K562 (cell line): Measurements from ENCODE around the gene RUVBL2. TPM values are rescaled to one million over a fixed set of nuclear protein-coding genes. Genes with fewer than 3 reads are reported as not detected.

Experiments used
- ATAC-seq: fragments of 200-7000 bp; cut with Tn5 transposase; 3 replicates; pipeline ENCODE4 v1.9.1; 2020; ENCODE audit warnings: moderate library complexity
- BruUV-seq: library from RNA; stranded (reverse); fragments of 400-500 nt; replicated peaks from 2 replicates; lab custom pipeline; 2021; lab: Mats Ljungman, UMichigan
- CTCF ChIA-PET: fragments of 300-600 bp; formaldehyde crosslinking; extraction: SDS; loops from one replicate; lab custom pipeline; 2021; ENCODE audit warnings: low intra/inter-chr PET ratio; lab: Yijun Ruan, JAX
- POLR2A ChIA-PET: fragments of 300-600, 350-650 bp; sonication (Branson Sonifier 250); formaldehyde crosslinking; extraction: SDS; loops from one replicate; lab custom pipeline; 2021; ENCODE audit warnings: antibody characterized with exemption, inconsistent platforms; lab: Yijun Ruan, JAX
- DNase-seq, 4 experiments: peaks; one replicate each; pipeline versions ENCODE4 v3.0.0 to v3.0.0-alpha.2; 2011 to 2018; ENCODE audit warnings: low spot score in 3 of 4, mixed read lengths in 3 of 4; ENCODE audit errors: extremely low read depth in 1 of 4
- FAIRE-seq: peaks from 2 replicates; lab custom pipeline; 2011; peaks lifted over from hg19 to GRCh38; lab: Jason Lieb, UNC
- H2AFZ ChIP-seq: 2 replicates; pipeline ENCODE4 v1.6.0; 2011; ENCODE audit warnings: low read depth, low read length, control low read depth, inconsistent platforms
- H3K27ac ChIP-seq: fragments of 200-600 bp; 3 replicates; pipeline ENCODE4 v1.8.0; 2011; ENCODE audit warnings: low read depth, mild to moderate bottlenecking, control low read depth, inconsistent platforms, low read length, moderate library complexity, mixed read lengths; ENCODE audit errors: extremely low read depth
- H3K27me3 ChIP-seq, 2 experiments: fragments of 300-600 bp in 1 of 2; 2 replicates in 1 of 2; 3 replicates in 1 of 2; pipeline versions ENCODE4 v1.6.0 to v1.8.0; 2011; ENCODE audit warnings: inconsistent platforms in 2 of 2, low read length in 2 of 2, mild to moderate bottlenecking in 1 of 2, mixed read lengths in 1 of 2, moderate library complexity in 1 of 2; ENCODE audit not compliant: control insufficient read depth in 2 of 2, insufficient read depth in 2 of 2
- H3K36me3 ChIP-seq: fragments of 300-600 bp; 3 replicates; pipeline ENCODE4 v1.8.0; 2011; ENCODE audit warnings: mild to moderate bottlenecking, low read length, inconsistent platforms; ENCODE audit not compliant: control insufficient read depth, insufficient read depth
- H3K4me1 ChIP-seq, 2 experiments: fragments of 200-600 bp in 1 of 2; replicated peaks in 1 of 2; 2 replicates in 1 of 2; 3 replicates in 1 of 2; pipeline versions ENCODE4 v1.5.1 to v1.8.0; 2011; ENCODE audit warnings: inconsistent platforms in 2 of 2, low read length in 2 of 2, mild to moderate bottlenecking in 1 of 2, mixed read lengths in 1 of 2, moderate library complexity in 1 of 2; ENCODE audit not compliant: control insufficient read depth in 2 of 2, insufficient read depth in 2 of 2
- H3K4me2 ChIP-seq: 2 replicates; pipeline ENCODE4 v1.6.1; 2011; ENCODE audit warnings: low read length, control low read depth, inconsistent platforms, mixed read lengths; ENCODE audit not compliant: insufficient read depth
- H3K4me3 ChIP-seq: fragments of 200-600 bp; sonication (generic), shearing (Covaris generic); 2 replicates; pipeline ENCODE4 v1.5.1; 2016; ENCODE audit warnings: control low read depth, inconsistent platforms
- H3K79me2 ChIP-seq: fragments of 200-600 bp; 3 replicates; pipeline ENCODE4 v1.8.0; 2011; ENCODE audit warnings: low read length, inconsistent platforms; ENCODE audit not compliant: control insufficient read depth, insufficient read depth
- H3K9ac ChIP-seq, 2 experiments: 2 replicates each; pipeline versions ENCODE4 v1.6.0 to v1.6.1; 2011; ENCODE audit warnings: low read depth in 2 of 2, low read length in 2 of 2, control low read depth in 1 of 2, inconsistent platforms in 1 of 2, mild to moderate bottlenecking in 1 of 2, mixed read lengths in 1 of 2; ENCODE audit not compliant: insufficient read depth in 1 of 2
- H3K9me1 ChIP-seq: one replicate; pipeline ENCODE4 v1.6.0; 2011; ENCODE audit warnings: inconsistent platforms, mild to moderate bottlenecking, low read length, moderate library complexity; ENCODE audit not compliant: control insufficient read depth, insufficient read depth
- H3K9me3 ChIP-seq: replicated peaks from 2 replicates; pipeline ENCODE4 v1.5.1; 2011; ENCODE audit warnings: low read depth, low read length, inconsistent platforms; ENCODE audit not compliant: control insufficient read depth, insufficient read depth
- H4K20me1 ChIP-seq: replicated peaks from 2 replicates; pipeline ENCODE4 v1.6.1; 2011; ENCODE audit warnings: low read length, inconsistent platforms, mixed read lengths; ENCODE audit not compliant: control insufficient read depth, insufficient read depth
- ARNT ChIP-seq, 2 experiments: fragments of 450-650 bp; IDR thresholded peaks; 2 replicates each; pipeline ENCODE4 v1.6.1; 2016; ENCODE audit warnings: mild to moderate bottlenecking in 1 of 2
- CCNT2 ChIP-seq: IDR thresholded peaks from 2 replicates; pipeline ENCODE4 v1.6.1; 2011; ENCODE audit warnings: borderline replicate concordance, low read depth, mild to moderate bottlenecking, moderate library complexity, mixed read lengths, low read length; ENCODE audit not compliant: insufficient read length; ENCODE audit errors: extremely low read depth
- CREM ChIP-seq: IDR thresholded peaks from 2 replicates; pipeline ENCODE4 v1.6.1; 2014; ENCODE audit warnings: antibody characterized with exemption, low read depth
- ETS2 ChIP-seq: IDR thresholded peaks from 2 replicates; pipeline ENCODE4 v1.6.1; 2016; ENCODE audit warnings: borderline replicate concordance, missing genetic modification characterization, mild to moderate bottlenecking, moderate library complexity, missing compliant biosample characterization; ENCODE audit not compliant: poor library complexity, severe bottlenecking
- HNRNPH1 ChIP-seq: fragments of 200-400 bp; formaldehyde crosslinking; optimal IDR thresholded peaks from 2 replicates; pipeline ENCODE3; 2017; ENCODE audit warnings: low read depth, mild to moderate bottlenecking, low read length, moderate library complexity
- L3MBTL2 ChIP-seq: fragments of 450-650 bp; IDR thresholded peaks from 2 replicates; pipeline ENCODE4 v1.6.1; 2016; ENCODE audit warnings: mild to moderate bottlenecking, moderate library complexity
- MAZ ChIP-seq, 2 experiments: fragments of 450-650 bp in 1 of 2; sonication (generic) in 1 of 2; formaldehyde crosslinking; IDR thresholded peaks in 1 of 2; conservative IDR thresholded peaks in 1 of 2; 2 replicates each; pipeline versions ENCODE4 v1.4.0 to v1.5.0; 2020; ENCODE audit warnings: mild to moderate bottlenecking in 1 of 2, missing genetic modification reagents in 1 of 2
- NCOR1 ChIP-seq: fragments of 450-650 bp; IDR thresholded peaks from 2 replicates; pipeline ENCODE4 v1.6.1; 2016; ENCODE audit warnings: mild to moderate bottlenecking, moderate library complexity
- POLR2AphosphoS2 ChIP-seq: IDR thresholded peaks from 2 replicates; pipeline ENCODE4 v1.6.1; 2012; ENCODE audit warnings: low read length, improper control_type of control experiment
- ZNF232 ChIP-seq: sonication (generic); formaldehyde crosslinking; IDR thresholded peaks from 2 replicates; pipeline ENCODE4 v1.8.0; 2022; ENCODE audit warnings: mild to moderate bottlenecking, missing genetic modification reagents
- ZNF695 ChIP-seq: fragments of 450-650 bp; formaldehyde crosslinking; IDR thresholded peaks from 2 replicates; pipeline ENCODE4 v1.4.0; 2020; ENCODE audit warnings: mild to moderate bottlenecking, moderate library complexity
- WGBS: fragments of 100-300 bp; shearing (Covaris generic); methylation state at CpG from one replicate; pipeline ENCODE4 v1.1.6; 2016; ENCODE audit warnings: low coverage, mixed read lengths; ENCODE audit not compliant: insufficient coverage; ENCODE audit errors: missing lambda C conversion rate; 5-methylcytosine and 5-hydroxymethylcytosine counted together
- in situ Hi-C: fragments of 300-500 bp; cut with MboI; formaldehyde crosslinking; loops from 4 replicates; pipeline ENCODE4 v1.15.0; 2018; ENCODE audit warnings: inconsistent platforms, mixed read lengths
- intact Hi-C: fragments of 100-400 bp; cut with micrococcal nuclease; formaldehyde crosslinking; loops from 2 replicates; pipeline ENCODE4 v1.14.2; 2022
- polyA plus RNA-seq, 8 experiments: library from polyadenylated mRNA; depleted of rRNA in 4 of 8; stranded (reverse) in 5 of 8; unstranded in 3 of 8; fragments of >200 nt; fragmentation: Nextera tagmentation in 2 of 8; fragmentation: Illumina TruSeq in 1 of 8; extraction: Ambion mirVana in 2 of 8; extraction: Trizol in 1 of 8; gene quantifications; 2 replicates each; pipeline versions ENCODE4 v1.2.1 to v1.2.3, GENCODE V29; 2011 to 2014; ENCODE audit warnings: inconsistent platforms in 1 of 8, missing spikeins in 1 of 8
- total RNA-seq, 7 experiments: library from RNA; depleted of rRNA in 6 of 7; stranded (reverse); fragments of >200 nt in 6 of 7; fragmentation: Illumina TruSeq in 2 of 7; extraction: Trizol in 2 of 7; gene quantifications; 2 replicates each; pipeline versions ENCODE4 v1.2.1 to v1.2.3, GENCODE V29; 2011 to 2021; ENCODE audit warnings: low replicate concordance in 1 of 7
- TF ChIP-seq, protein P1 (sequence below): fragments of 250-450 bp; sonication (Bioruptor Pico); IDR thresholded peaks from 2 replicates; pipeline ENCODE4 v1.8.0; 2022; ENCODE audit warnings: moderate library complexity, mild to moderate bottlenecking, inconsistent platforms
- TF ChIP-seq, protein P2 (sequence below): IDR thresholded peaks from 2 replicates; pipeline ENCODE4 v1.6.1; 2011; ENCODE audit warnings: borderline replicate concordance, low read depth, mild to moderate bottlenecking, moderate library complexity, low read length; ENCODE audit not compliant: insufficient read depth, poor library complexity, severe bottlenecking

Gene RUVBL2
- total and polyA plus RNA-seq, 9 of the 15 experiments (the other 6 are each of a cell fraction or from before 2014, with no cell fraction given), result 71.4 to 453 (median 237) TPM

DNA sequence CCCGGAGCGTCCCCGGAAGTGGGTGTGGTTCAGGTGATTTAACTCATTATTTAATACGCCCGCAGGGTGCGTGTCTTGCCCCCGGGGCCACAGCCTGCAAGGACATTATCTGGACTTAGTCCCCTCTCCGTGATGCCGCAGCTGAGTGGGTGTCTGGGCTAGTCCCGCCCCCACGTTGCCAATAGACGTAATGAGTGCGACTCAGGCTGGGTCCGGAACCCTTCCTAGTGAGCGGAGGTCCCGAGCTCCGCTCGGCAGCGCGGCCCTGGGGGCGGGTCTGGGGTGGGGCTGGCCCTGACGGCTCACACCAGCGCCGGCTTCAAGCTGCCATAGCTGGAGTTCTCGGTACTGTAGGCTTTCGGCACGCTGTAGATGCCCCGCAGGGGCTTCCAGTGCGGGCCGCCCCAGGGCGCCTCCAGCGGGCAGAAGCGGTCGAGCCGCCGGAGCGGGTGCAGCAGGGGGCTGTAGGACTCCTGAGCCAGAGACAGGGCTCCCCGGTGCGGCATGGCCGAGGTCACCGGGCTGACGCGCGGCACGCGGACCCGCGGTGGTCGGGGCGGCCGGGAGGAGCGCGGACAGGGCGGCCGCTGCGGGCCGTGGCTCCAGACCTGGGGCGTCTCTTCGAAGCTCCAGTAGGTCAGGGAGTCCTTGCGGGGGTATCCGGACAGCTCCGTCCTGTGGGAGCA lies 24.1 kb downstream of the RUVBL2 start:
- FAIRE-seq (no peak), ATAC-seq (peak; percentile 77), DNase-seq (peak; percentile 72 to 79 (median 73))
- H3K4me3 ChIP-seq, result peak overlapping the region; percentile 41
- H3K27me3 ChIP-seq, result no peaks in the 10 kb centered on the region
- intact Hi-C loops, result no loop called here
- H3K4me1 ChIP-seq, result peaks cover 21 to 59% of the 10 kb centered on the region in 2 experiments; a peak in 4 of 5 replicates
- WGBS, result 22% methylated on average over 40 of the region's 62 CpGs
- H3K9ac ChIP-seq, result peak overlapping the region; percentile 30 to 88
- in situ Hi-C loops, result no loop called here
- POLR2A ChIA-PET, result interaction anchor here (0.6 to 0.9 kb wide), 2 partner anchors 52 to 150 kb away, joined by 3 read pairs; partner anchors contain the start of gene FTL
- peak overlapping the region; percentile 44; the same call in 1 of the 2 replicates for H2AFZ ChIP-seq
- no peaks in the 10 kb centered on the region for H3K9me3 ChIP-seq
- no peaks in the 10 kb centered on the region for H3K79me2 ChIP-seq
- H3K9me1 ChIP-seq, result peaks cover 7% of the 10 kb centered on the region
- H3K4me2 ChIP-seq, result peak overlapping the region; percentile 76
- peak overlapping the region; percentile 32; the same call in 1 of the 3 replicates for H3K27ac ChIP-seq
- CTCF ChIA-PET, result no interaction called here
- H4K20me1 ChIP-seq, result peaks cover 12% of the 10 kb centered on the region; the same call in 1 of the 2 replicates
- no TSS peak for BruUV-seq
- peaks cover 36% of the 10 kb centered on the region; the same call in 2 of the 3 replicates for H3K36me3 ChIP-seq
- TF ChIP-seq HNRNPH1 (no peak), ZNF232 (CRISPR knock-in tag) (no peak), NCOR1 (peak; percentile 13; the same call in 1 of the 2 replicates), L3MBTL2 (peak; percentile 81), ZNF695 (0 out of 2 replicates have a peak, but pooled peaks have one; percentile 48), ARNT (IDR thresholded peaks at IDR 0.05) (no peak), CCNT2 (peak; percentile 76), POLR2AphosphoS2 (peak; percentile 87), MAZ (CRISPR knock-in tag; conservative IDR thresholded peaks at IDR 0.05 in 1 of 2, IDR thresholded peaks at IDR 0.05 in 1 of 2) (peak; percentile 50 to 57; a peak in 1 of 4 replicates), CREM (peak; percentile 93), ETS2 (no peak)
- TF ChIP-seq, protein P1, sequence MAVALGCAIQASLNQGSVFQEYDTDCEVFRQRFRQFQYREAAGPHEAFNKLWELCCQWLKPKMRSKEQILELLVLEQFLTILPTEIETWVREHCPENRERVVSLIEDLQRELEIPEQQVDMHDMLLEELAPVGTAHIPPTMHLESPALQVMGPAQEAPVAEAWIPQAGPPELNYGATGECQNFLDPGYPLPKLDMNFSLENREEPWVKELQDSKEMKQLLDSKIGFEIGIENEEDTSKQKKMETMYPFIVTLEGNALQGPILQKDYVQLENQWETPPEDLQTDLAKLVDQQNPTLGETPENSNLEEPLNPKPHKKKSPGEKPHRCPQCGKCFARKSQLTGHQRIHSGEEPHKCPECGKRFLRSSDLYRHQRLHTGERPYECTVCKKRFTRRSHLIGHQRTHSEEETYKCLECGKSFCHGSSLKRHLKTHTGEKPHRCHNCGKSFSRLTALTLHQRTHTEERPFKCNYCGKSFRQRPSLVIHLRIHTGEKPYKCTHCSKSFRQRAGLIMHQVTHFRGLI (CRISPR knock-in tag), result no peak
- TF ChIP-seq, protein P2, sequence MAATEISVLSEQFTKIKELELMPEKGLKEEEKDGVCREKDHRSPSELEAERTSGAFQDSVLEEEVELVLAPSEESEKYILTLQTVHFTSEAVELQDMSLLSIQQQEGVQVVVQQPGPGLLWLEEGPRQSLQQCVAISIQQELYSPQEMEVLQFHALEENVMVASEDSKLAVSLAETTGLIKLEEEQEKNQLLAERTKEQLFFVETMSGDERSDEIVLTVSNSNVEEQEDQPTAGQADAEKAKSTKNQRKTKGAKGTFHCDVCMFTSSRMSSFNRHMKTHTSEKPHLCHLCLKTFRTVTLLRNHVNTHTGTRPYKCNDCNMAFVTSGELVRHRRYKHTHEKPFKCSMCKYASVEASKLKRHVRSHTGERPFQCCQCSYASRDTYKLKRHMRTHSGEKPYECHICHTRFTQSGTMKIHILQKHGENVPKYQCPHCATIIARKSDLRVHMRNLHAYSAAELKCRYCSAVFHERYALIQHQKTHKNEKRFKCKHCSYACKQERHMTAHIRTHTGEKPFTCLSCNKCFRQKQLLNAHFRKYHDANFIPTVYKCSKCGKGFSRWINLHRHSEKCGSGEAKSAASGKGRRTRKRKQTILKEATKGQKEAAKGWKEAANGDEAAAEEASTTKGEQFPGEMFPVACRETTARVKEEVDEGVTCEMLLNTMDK, result peak; percentile 46
